SK-N-SH treated with all-trans-retinoic acid at 6 μM for 48 hours (cell line): ENCODE data around the gene CNTFR.

Experiments used
- ATAC-seq: fragments of 200-7000 bp; cut with Tn5 transposase; 3 replicates; pipeline ENCODE4 v1.9.1; 2020; ENCODE audit warnings: mild to moderate bottlenecking, moderate library complexity
- ARNTL ChIP-seq: fragments of 450-650 bp; formaldehyde crosslinking; IDR thresholded peaks from 2 replicates; pipeline ENCODE4 v1.5.0; 2020; ENCODE audit warnings: low read depth, mild to moderate bottlenecking, moderate library complexity, borderline replicate concordance
- BACH2 ChIP-seq: fragments of 250-450 bp; sonication (Bioruptor Pico); IDR thresholded peaks from 2 replicates; pipeline ENCODE4 v1.9.0; 2021; ENCODE audit warnings: mild to moderate bottlenecking, borderline replicate concordance
- CSDC2 ChIP-seq: fragments of 250-450 bp; sonication (Bioruptor Pico); IDR thresholded peaks from 2 replicates; pipeline ENCODE4 v1.5.0; 2020; ENCODE audit warnings: mild to moderate bottlenecking, moderate library complexity
- ESRRG ChIP-seq: fragments of 250-450 bp; sonication (Bioruptor Pico); IDR thresholded peaks from 2 replicates; pipeline ENCODE4 v1.6.1; 2021; ENCODE audit warnings: mild to moderate bottlenecking
- GLIS3 ChIP-seq: fragments of 250-450 bp; sonication (Bioruptor Pico); IDR thresholded peaks from 2 replicates; pipeline ENCODE4 v1.5.0; 2020; ENCODE audit warnings: mild to moderate bottlenecking, moderate library complexity
- ISL1 ChIP-seq: fragments of 250-450 bp; sonication (Bioruptor Pico); IDR thresholded peaks from 2 replicates; pipeline ENCODE4 v2.1.2; 2022; ENCODE audit warnings: mild to moderate bottlenecking, moderate library complexity
- OSR1 ChIP-seq: fragments of 250-450 bp; sonication (Bioruptor Pico); IDR thresholded peaks from 2 replicates; pipeline ENCODE4 v1.8.0; 2022; ENCODE audit warnings: moderate library complexity, mild to moderate bottlenecking, inconsistent platforms
- PPARA ChIP-seq: fragments of 250-450 bp; sonication (Bioruptor Pico); IDR thresholded peaks from 2 replicates; pipeline ENCODE4 v1.5.0; 2020; ENCODE audit warnings: mild to moderate bottlenecking, borderline replicate concordance
- RARB ChIP-seq: fragments of 250-450 bp; sonication (Bioruptor Pico); IDR thresholded peaks from 2 replicates; pipeline ENCODE4 v1.8.0; 2021; ENCODE audit warnings: mild to moderate bottlenecking, moderate library complexity
- SNAI2 ChIP-seq: fragments of 250-450 bp; sonication (Bioruptor Pico); IDR thresholded peaks from 2 replicates; pipeline ENCODE4 v1.5.0; 2020; ENCODE audit warnings: mild to moderate bottlenecking, moderate library complexity
- TCF4 ChIP-seq: fragments of 250-450 bp; sonication (Bioruptor Pico); IDR thresholded peaks from 2 replicates; pipeline ENCODE4 v1.8.0; 2021; ENCODE audit warnings: mild to moderate bottlenecking, moderate library complexity, borderline replicate concordance
- TOX ChIP-seq: fragments of 250-450 bp; sonication (Bioruptor Pico); IDR thresholded peaks from 2 replicates; pipeline ENCODE4 v1.8.0; 2021; ENCODE audit warnings: mild to moderate bottlenecking, moderate library complexity, borderline replicate concordance
- ZC3H10 ChIP-seq: fragments of 250-450 bp; sonication (Bioruptor Pico); IDR thresholded peaks from 2 replicates; pipeline ENCODE4 v1.5.1; 2021; ENCODE audit warnings: mild to moderate bottlenecking, moderate library complexity
- ZFP3 ChIP-seq: fragments of 250-450 bp; sonication (Bioruptor Pico); IDR thresholded peaks from 2 replicates; pipeline ENCODE4 v1.5.0; 2020; ENCODE audit warnings: mild to moderate bottlenecking, moderate library complexity
- ZFP30 ChIP-seq: fragments of 450-650 bp; formaldehyde crosslinking; IDR thresholded peaks from 2 replicates; pipeline ENCODE4 v1.5.0; 2022; ENCODE audit warnings: mild to moderate bottlenecking, moderate library complexity
- ZNF565 ChIP-seq: fragments of 450-650 bp; formaldehyde crosslinking; conservative IDR thresholded peaks from 2 replicates; pipeline ENCODE4 v1.5.0; 2020; ENCODE audit warnings: low read depth, mild to moderate bottlenecking, moderate library complexity
- ZNF70 ChIP-seq: fragments of 450-650 bp; formaldehyde crosslinking; IDR thresholded peaks from 2 replicates; pipeline ENCODE4 v1.5.0; 2020; ENCODE audit warnings: mild to moderate bottlenecking, moderate library complexity
- ZNF8 ChIP-seq: fragments of 450-650 bp; formaldehyde crosslinking; IDR thresholded peaks from 2 replicates; pipeline ENCODE4 v1.5.0; 2020; ENCODE audit warnings: mild to moderate bottlenecking, moderate library complexity
- TF ChIP-seq, protein P1 (sequence below): fragments of 250-450 bp; sonication (Bioruptor Pico); IDR thresholded peaks from 2 replicates; pipeline ENCODE4 v1.5.1; 2021; ENCODE audit warnings: mild to moderate bottlenecking, moderate library complexity
- TF ChIP-seq, protein P2 (sequence below): fragments of 250-450 bp; sonication (Bioruptor Pico); IDR thresholded peaks from 2 replicates; pipeline ENCODE4 v1.8.0; 2020; ENCODE audit warnings: mild to moderate bottlenecking, moderate library complexity, borderline replicate concordance
- TF ChIP-seq, protein P3 (sequence below): fragments of 250-450 bp; sonication (Bioruptor Pico); IDR thresholded peaks from 2 replicates; pipeline ENCODE4 v1.5.1; 2020; ENCODE audit warnings: low read depth, mild to moderate bottlenecking, moderate library complexity

The CNTFR gene

DNA sequence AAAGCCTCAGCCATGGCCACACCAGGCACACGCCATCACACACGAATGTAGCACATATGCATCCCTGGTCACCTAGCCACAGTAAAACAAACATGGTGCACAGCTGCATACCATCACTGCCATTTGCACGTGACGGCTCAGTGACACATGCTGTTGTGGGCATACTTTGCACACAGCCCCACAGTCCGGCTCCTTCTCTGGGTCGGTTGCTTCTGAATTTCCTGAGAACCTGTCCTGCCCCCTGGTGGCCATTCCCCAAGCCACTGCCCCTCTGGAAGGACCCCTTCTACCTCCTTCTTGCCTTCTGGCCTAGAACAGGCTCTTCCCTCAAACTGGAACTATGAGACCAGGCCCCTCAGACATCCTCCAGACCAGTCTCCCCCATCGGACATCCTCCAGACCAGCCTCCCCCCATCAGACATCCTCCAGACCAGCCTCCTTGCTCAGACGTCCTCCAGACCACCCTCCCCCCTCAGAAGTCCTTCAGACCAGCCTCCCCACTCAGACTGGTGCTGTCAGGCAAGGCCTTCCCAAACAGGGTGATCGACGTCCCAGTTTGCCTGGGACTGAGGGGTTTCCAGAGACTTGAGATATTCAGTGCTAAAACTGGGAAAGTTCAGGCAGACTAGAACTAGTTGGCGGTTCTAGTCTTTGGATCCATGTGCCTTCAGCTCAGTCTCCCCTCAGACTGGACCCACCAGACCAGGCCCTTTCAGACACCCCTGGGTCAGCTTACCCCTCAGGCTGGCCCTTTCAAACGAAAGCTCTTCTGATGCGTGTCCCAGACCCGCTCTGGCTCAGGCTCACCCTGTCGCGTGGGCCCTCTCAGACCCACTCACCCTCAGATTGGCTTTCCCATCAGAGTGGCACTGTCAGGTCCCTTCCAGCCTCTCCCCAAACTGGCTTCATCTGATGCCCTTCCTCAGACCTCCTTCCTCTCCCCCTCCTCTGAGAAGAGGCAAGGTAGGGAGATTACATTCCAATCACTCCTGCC is 42.4 kb downstream of the CNTFR start:
- no peak for TF ChIP-seq CSDC2
- 0 out of 2 replicates have a peak, but pooled peaks have one; percentile 16 for TF ChIP-seq ZFP3 (CRISPR knock-in tag)
- TF ChIP-seq ESRRG = no peak
- no peak for TF ChIP-seq ARNTL (CRISPR knock-in tag)
- TF ChIP-seq, all 23 proteins: peak for 1
- ATAC-seq = peak; percentile 85

DNA sequence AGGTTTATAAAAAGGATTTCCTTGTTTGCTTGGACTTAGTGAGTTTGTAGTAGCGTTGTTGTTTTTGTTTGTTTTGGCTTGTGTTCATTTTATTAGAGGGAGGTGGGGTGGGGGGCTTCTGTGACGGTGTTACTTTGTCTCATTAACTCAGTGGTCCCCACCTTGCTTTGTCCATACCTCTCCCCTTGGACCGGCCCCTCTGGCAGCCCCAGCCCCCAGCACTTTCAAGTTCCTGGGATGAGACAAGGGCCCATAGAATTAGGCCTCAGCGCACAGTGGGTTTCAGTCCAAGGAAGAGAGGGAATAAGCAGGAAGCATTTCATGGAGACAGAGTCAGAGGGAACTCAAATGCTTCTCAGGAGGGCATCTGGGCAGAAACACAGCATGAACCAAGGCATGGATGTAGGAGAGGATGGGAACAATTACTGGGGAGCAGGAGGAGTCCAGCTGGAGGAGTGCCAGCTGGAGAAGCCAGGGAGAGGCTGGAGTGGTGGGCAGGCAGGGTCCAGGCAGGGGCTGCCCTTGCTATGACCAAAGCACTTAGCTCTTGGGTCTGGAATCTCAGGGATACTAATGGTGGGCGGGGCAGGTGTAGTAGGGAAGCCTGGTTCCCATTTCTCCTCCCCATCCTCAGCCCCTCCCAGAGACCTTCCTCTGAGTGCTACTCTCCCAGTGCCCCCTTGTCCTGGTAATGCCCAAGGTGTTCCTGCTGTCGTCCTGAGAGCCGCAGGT is 43.3 kb downstream of the CNTFR start:
- no peak for ATAC-seq

DNA sequence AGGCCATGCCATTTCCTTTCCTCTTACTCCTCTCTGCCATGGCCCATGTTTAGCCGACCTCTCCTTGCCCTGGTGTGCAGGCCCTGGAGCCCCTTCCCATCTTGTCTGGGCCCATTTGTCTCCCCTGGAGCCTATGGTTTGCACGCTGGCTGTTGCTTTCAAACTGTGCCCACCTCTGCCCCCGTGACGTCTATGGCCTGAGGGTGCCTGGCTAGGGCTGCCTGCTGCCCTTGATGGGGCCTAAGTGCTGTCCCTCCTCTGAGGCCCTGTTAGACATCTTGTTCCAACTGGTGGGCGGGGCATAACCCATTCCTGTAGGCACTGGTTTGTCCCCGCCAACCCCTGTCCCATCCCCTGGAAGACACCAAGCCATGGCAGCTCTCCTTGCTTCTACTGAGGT is 44.0 kb downstream of the CNTFR start:
- no peak for ATAC-seq
- TF ChIP-seq ZNF565 (CRISPR knock-in tag) = no peak
- TF ChIP-seq, protein P1, sequence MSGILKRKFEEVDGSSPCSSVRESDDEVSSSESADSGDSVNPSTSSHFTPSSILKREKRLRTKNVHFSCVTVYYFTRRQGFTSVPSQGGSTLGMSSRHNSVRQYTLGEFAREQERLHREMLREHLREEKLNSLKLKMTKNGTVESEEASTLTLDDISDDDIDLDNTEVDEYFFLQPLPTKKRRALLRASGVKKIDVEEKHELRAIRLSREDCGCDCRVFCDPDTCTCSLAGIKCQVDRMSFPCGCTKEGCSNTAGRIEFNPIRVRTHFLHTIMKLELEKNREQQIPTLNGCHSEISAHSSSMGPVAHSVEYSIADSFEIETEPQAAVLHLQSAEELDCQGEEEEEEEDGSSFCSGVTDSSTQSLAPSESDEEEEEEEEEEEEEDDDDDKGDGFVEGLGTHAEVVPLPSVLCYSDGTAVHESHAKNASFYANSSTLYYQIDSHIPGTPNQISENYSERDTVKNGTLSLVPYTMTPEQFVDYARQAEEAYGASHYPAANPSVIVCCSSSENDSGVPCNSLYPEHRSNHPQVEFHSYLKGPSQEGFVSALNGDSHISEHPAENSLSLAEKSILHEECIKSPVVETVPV (CRISPR knock-in tag) = no peak
- no peak for TF ChIP-seq TOX (CRISPR knock-in tag)
- no peak for TF ChIP-seq ZNF70 (CRISPR knock-in tag)
- TF ChIP-seq ISL1 (CRISPR knock-in tag) = no peak
- no peak for TF ChIP-seq OSR1 (CRISPR knock-in tag)
- no peak for TF ChIP-seq CSDC2
- TF ChIP-seq TCF4 (CRISPR knock-in tag) = no peak
- TF ChIP-seq ARNTL (CRISPR knock-in tag) = no peak
- no peak for TF ChIP-seq PPARA (CRISPR knock-in tag)
- TF ChIP-seq ZNF8 (CRISPR knock-in tag) = no peak
- no peak for TF ChIP-seq RARB
- TF ChIP-seq ZFP30 (CRISPR knock-in tag) = no peak
- TF ChIP-seq, protein P2, sequence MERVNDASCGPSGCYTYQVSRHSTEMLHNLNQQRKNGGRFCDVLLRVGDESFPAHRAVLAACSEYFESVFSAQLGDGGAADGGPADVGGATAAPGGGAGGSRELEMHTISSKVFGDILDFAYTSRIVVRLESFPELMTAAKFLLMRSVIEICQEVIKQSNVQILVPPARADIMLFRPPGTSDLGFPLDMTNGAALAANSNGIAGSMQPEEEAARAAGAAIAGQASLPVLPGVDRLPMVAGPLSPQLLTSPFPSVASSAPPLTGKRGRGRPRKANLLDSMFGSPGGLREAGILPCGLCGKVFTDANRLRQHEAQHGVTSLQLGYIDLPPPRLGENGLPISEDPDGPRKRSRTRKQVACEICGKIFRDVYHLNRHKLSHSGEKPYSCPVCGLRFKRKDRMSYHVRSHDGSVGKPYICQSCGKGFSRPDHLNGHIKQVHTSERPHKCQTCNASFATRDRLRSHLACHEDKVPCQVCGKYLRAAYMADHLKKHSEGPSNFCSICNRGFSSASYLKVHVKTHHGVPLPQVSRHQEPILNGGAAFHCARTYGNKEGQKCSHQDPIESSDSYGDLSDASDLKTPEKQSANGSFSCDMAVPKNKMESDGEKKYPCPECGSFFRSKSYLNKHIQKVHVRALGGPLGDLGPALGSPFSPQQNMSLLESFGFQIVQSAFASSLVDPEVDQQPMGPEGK (CRISPR knock-in tag) = no peak
- no peak for TF ChIP-seq ESRRG
- TF ChIP-seq BACH2 = no peak
- no peak for TF ChIP-seq SNAI2 (CRISPR knock-in tag)
- TF ChIP-seq, protein P3, sequence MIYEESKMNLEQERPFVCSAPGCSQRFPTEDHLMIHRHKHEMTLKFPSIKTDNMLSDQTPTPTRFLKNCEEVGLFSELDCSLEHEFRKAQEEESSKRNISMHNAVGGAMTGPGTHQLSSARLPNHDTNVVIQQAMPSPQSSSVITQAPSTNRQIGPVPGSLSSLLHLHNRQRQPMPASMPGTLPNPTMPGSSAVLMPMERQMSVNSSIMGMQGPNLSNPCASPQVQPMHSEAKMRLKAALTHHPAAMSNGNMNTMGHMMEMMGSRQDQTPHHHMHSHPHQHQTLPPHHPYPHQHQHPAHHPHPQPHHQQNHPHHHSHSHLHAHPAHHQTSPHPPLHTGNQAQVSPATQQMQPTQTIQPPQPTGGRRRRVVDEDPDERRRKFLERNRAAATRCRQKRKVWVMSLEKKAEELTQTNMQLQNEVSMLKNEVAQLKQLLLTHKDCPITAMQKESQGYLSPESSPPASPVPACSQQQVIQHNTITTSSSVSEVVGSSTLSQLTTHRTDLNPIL (CRISPR knock-in tag) = no peak

More for the DNA sequence above, 43.3 kb downstream of the CNTFR start:
- TF ChIP-seq SNAI2 (CRISPR knock-in tag) = no peak
- TF ChIP-seq GLIS3 (CRISPR knock-in tag) = no peak
- no peak for TF ChIP-seq ISL1 (CRISPR knock-in tag)
- TF ChIP-seq ZNF70 (CRISPR knock-in tag) = peak; percentile 92

DNA sequence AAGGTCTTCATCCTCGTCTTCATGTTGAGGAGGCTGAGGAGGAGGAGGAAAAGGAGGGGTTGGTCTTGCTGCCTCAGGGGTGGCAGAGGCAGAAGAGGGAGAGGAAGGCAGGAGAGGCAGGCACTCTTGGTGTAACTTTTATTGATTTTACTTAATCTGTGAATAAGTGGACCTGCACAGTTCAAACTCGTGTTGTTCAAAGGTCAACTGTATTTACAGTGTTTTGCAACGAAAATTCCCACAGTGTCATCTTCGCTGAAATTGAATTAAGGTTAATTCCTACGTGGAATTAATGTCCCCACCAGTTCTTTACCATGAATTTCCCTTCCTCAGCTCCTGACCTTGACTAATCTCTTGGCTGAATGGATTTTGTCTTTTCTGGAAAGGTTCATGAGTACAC is 45.5 kb downstream of the CNTFR start:
- no peak for ATAC-seq
- TF ChIP-seq TOX (CRISPR knock-in tag) (no peak), ISL1 (CRISPR knock-in tag) (no peak), RARB (no peak), SNAI2 (CRISPR knock-in tag) (no peak), ZNF565 (CRISPR knock-in tag) (no peak), GLIS3 (CRISPR knock-in tag) (no peak), TCF4 (CRISPR knock-in tag) (no peak), ZC3H10 (CRISPR knock-in tag) (no peak), CSDC2 (no peak), OSR1 (CRISPR knock-in tag) (no peak), ZNF8 (CRISPR knock-in tag) (no peak), ARNTL (CRISPR knock-in tag) (no peak), PPARA (CRISPR knock-in tag) (no peak)
- TF ChIP-seq, protein P1 (CRISPR knock-in tag) = no peak
- TF ChIP-seq, protein P2 (CRISPR knock-in tag) = no peak
- TF ChIP-seq, protein P3 (CRISPR knock-in tag) = no peak
